ENCODE data around the gene CRIP1. TPM values are rescaled to one million over a fixed set of nuclear protein-coding genes. Genes with fewer than 3 reads are reported as not detected.

Gene CRIP1
- total and polyA plus RNA-seq, 2 donors (not counting 1 experiment from before 2014, with no cell fraction given): 210 to 563 TPM

DNA sequence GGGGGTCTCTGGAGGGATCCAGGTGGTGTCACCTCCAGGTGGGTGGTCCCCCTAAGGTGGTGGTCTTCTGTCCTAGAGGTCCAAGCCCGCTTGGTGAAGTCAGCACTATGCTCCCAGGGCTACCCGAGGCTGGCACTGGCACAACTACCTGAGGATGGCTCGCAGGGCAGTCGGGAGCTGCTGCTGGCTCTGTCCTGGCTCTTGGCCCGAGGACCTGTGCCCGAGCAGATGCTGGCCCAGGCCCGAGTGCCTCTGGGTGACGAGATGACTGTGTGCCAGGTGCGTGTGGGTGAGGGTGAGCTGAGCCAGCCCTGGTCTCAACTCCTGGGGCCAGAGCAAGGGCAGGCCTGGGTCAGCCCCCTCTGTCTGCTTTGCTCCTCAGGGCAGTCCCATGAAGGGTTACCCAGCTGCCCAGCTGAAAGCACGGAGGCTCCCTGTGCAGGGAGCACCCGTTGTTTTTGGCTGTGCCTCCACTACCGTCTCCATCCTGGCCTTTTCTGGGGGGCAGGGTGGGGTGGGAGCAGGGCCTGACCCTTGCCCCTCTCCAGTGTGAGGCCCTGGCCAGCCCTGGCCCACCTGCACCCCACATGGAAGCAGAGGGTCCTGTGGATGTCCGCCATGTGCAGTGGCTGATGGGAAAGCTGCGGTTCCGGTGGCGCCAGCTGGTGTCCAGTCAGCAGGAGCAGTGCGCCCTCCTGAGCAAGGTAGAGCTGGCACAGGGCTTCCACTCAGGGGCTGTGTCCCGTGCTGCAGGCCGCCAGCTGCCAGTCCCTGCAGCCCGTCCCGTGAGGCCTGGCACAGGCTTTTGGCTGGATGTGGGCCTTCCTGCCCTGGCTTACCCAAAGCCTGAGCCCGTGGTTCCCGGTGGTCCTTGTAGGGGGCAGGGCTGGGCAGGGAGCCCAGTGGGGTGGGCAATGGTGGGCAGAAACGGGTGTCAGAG lies 5.6 kb downstream of the CRIP1 start:
- intact Hi-C loops (cut with micrococcal nuclease): loop anchor here (5.0 kb wide), 2 partner anchors 290 to 400 kb away; no protein-coding TSS in a partner anchor
- Histone ChIP-seq H2AFZ (ENCODE audit: insufficient read depth, low read depth, low read length, poor library complexity, severe bottlenecking) (no peak overlapping the region), H3K4me3 (ENCODE audit: control extremely low read depth in 1 of 5, extremely low read depth in 1 of 5, insufficient read depth in 1 of 5, low read depth in 2 of 5, low read length in 4 of 5) (peak overlapping the region in 1 of 5 experiments; percentile 89), H3K79me2 (ENCODE audit: control insufficient read depth, insufficient read depth, low read length) (peaks cover 9% of the 10 kb centered on the region), H3K27ac (ENCODE audit: low read length in 2 of 2) (peak overlapping the region in 1 of 2 donors; percentile 96), H3K4me1 (ENCODE audit: control insufficient read depth in 2 of 2, insufficient read depth in 2 of 2, low read length in 2 of 2) (peaks cover 24 to 36% of the 10 kb centered on the region in 2 donors), H4K20me1 (ENCODE audit: control insufficient read depth, insufficient read depth, low read length, poor library complexity, severe bottlenecking) (peaks cover 26% of the 10 kb centered on the region), H3K4me2 (replicated peaks; ENCODE audit: low read depth, low read length, poor library complexity, severe bottlenecking) (peak overlapping the region; percentile 100), H3K9me3 (ENCODE audit: control extremely low read depth in 1 of 3, control insufficient read depth in 2 of 3, insufficient read depth in 1 of 3, low read length in 2 of 3) (no peaks in the 10 kb centered on the region), H3K36me3 (replicated peaks in 1 of 2; ENCODE audit: control extremely low read depth in 1 of 2, control insufficient read depth in 1 of 2, extremely low read depth in 1 of 2, insufficient read depth in 2 of 2, low read length in 1 of 2) (peaks cover 0 to 9% of the 10 kb centered on the region in 2 experiments), H3K27me3 (replicated peaks in 1 of 4; ENCODE audit: control extremely low read depth in 1 of 4, control insufficient read depth in 3 of 4, insufficient read depth in 4 of 4, low read length in 3 of 4) (no peaks in the 10 kb centered on the region), H3K9ac (ENCODE audit: low read length) (peak overlapping the region; percentile 86)
- DNase-seq (peak; percentile 42), ATAC-seq (ENCODE audit: low read depth) (no peak)
- H3K4me3 Mint-ChIP-seq: peak overlapping the region; percentile 78
- H3K27ac Mint-ChIP-seq: peak overlapping the region; percentile 88
- H3K27me3 Mint-ChIP-seq: no peaks in the 10 kb centered on the region
- H3K9me3 Mint-ChIP-seq (ENCODE audit: insufficient read depth): no peaks in the 10 kb centered on the region
- POLR2A ChIA-PET: interaction anchor here (0.6 to 1.0 kb wide), 5 partner anchors 7 to 944 kb away, joined by 3 to 12 read pairs (median 4); no protein-coding TSS in a partner anchor
- TF ChIP-seq, protein P1, sequence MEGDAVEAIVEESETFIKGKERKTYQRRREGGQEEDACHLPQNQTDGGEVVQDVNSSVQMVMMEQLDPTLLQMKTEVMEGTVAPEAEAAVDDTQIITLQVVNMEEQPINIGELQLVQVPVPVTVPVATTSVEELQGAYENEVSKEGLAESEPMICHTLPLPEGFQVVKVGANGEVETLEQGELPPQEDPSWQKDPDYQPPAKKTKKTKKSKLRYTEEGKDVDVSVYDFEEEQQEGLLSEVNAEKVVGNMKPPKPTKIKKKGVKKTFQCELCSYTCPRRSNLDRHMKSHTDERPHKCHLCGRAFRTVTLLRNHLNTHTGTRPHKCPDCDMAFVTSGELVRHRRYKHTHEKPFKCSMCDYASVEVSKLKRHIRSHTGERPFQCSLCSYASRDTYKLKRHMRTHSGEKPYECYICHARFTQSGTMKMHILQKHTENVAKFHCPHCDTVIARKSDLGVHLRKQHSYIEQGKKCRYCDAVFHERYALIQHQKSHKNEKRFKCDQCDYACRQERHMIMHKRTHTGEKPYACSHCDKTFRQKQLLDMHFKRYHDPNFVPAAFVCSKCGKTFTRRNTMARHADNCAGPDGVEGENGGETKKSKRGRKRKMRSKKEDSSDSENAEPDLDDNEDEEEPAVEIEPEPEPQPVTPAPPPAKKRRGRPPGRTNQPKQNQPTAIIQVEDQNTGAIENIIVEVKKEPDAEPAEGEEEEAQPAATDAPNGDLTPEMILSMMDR (IDR thresholded peaks at IDR 0.05): no peak
- no peak for TF ChIP-seq EZH2 (IDR thresholded peaks at IDR 0.05; ENCODE audit: borderline replicate concordance, insufficient read depth, low read depth, low read length, poor library complexity, severe bottlenecking)
- CTCF ChIA-PET: interaction anchor here (0.6 to 4.5 kb wide), 6 partner anchors 8 to 122 kb away, joined by 3 to 121 read pairs (median 7); no protein-coding TSS in a partner anchor
- peaks cover 24% of the 10 kb centered on the region for H3K4me1 Mint-ChIP-seq
- 92% methylated on average over 22 of the region's 24 CpGs for WGBS (ENCODE audit: insufficient coverage)
